ENCODE data around the gene PSME3IP1. TPM values are rescaled to one million over a fixed set of nuclear protein-coding genes. Genes with fewer than 3 reads are reported as not detected.

The PSME3IP1 gene
- total and polyA plus RNA-seq, 2 of the 8 experiments (the other 6 are each of a cell fraction or from before 2014, with no cell fraction given) = 95.1 to 98.3 TPM

DNA sequence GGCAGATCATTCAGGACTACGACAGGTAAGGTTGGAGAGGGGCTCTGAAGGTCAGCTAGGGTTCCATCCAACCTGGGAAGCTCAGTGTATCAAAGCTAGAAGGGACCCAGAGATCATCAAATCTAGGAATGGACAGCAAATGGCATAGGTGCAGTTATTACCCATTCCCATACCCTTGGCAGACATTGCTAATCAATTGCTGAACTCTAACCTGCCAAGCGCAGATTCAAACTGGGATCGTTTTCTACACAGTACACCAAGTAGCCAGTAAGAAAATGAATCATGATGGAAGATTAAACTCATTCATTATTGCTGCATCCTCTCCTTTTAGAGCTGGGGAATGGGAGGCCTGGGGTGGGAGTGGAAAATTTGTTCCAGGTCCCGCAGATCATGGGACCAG lies 59.9 kb downstream of the PSME3IP1 start:
- Histone ChIP-seq H3K27me3 (replicated peaks in 1 of 4; ENCODE audit: control insufficient read depth in 3 of 4, extremely low read depth in 1 of 4, insufficient read depth in 3 of 4, low read length in 3 of 4) (no peaks in the 10 kb centered on the region), H3K9ac (replicated peaks in 1 of 4; ENCODE audit: extremely low read depth in 1 of 4, low read depth in 3 of 4, low read length in 3 of 4) (no peak overlapping the region), H2BK12ac (ENCODE audit: low read depth, low read length) (no peak overlapping the region), H3K4me1 (replicated peaks in 1 of 4; ENCODE audit: control insufficient read depth in 3 of 4, insufficient read depth in 4 of 4, low read length in 3 of 4) (no peaks in the 10 kb centered on the region; a peak in 1 of 7 replicates), H3K36me3 (ENCODE audit: control insufficient read depth in 2 of 4, insufficient read depth in 4 of 4, low read length in 3 of 4) (no peaks in the 10 kb centered on the region), H2AK5ac (ENCODE audit: low read depth, low read length) (no peak overlapping the region), H3K79me2 (ENCODE audit: control insufficient read depth in 1 of 2, insufficient read depth in 2 of 2, low read length in 2 of 2) (no peaks in the 10 kb centered on the region), H3K4ac (replicated peaks; ENCODE audit: insufficient read length, low read depth, low read length) (no peak overlapping the region), H2BK20ac (ENCODE audit: low read length) (no peak overlapping the region), H3K79me1 (ENCODE audit: low read depth, low read length) (no peaks in the 10 kb centered on the region), H4K20me1 (replicated peaks in 1 of 2; ENCODE audit: control insufficient read depth in 1 of 2, insufficient read depth in 2 of 2, low read length in 2 of 2) (no peaks in the 10 kb centered on the region), H3K23ac (ENCODE audit: insufficient read length) (no peak overlapping the region), H4K91ac (replicated peaks; ENCODE audit: insufficient read length, low read length) (no peak overlapping the region), H4K5ac (ENCODE audit: insufficient read length, low read depth, low read length) (no peak overlapping the region), H2AFZ (ENCODE audit: low read length) (no peak overlapping the region), H2BK5ac (ENCODE audit: low read depth, low read length) (no peak overlapping the region), H4K8ac (ENCODE audit: extremely low read depth, insufficient read depth, low read length) (no peak overlapping the region), H3K56ac (replicated peaks; ENCODE audit: insufficient read length, low read depth, low read length) (no peak overlapping the region), H3K4me3 (ENCODE audit: extremely low read depth in 1 of 4, insufficient read depth in 2 of 4, low read depth in 3 of 4, low read length in 4 of 4) (no peak overlapping the region), H3K14ac (ENCODE audit: insufficient read length) (no peak overlapping the region), H2BK15ac (ENCODE audit: low read length) (no peak overlapping the region), H3K18ac (ENCODE audit: extremely low read depth, low read length) (no peak overlapping the region), H3K4me2 (ENCODE audit: insufficient read depth in 1 of 2, low read depth in 2 of 2, low read length in 2 of 2) (no peak overlapping the region), H2BK120ac (replicated peaks; ENCODE audit: low read depth, low read length) (no peak overlapping the region), H3K27ac (ENCODE audit: low read depth, low read length) (no peak overlapping the region), H3K23me2 (ENCODE audit: low read depth, low read length) (no peaks in the 10 kb centered on the region), H3K9me3 (ENCODE audit: insufficient read depth in 2 of 2, low read depth in 1 of 2, low read length in 1 of 2) (no peaks in the 10 kb centered on the region)
- TF ChIP-seq SP2 (IDR thresholded peaks at IDR 0.05; ENCODE audit: low read length) (no peak), CHD1 (IDR thresholded peaks at IDR 0.05; ENCODE audit: low read depth, low read length) (no peak)
- TF ChIP-seq, protein P1, sequence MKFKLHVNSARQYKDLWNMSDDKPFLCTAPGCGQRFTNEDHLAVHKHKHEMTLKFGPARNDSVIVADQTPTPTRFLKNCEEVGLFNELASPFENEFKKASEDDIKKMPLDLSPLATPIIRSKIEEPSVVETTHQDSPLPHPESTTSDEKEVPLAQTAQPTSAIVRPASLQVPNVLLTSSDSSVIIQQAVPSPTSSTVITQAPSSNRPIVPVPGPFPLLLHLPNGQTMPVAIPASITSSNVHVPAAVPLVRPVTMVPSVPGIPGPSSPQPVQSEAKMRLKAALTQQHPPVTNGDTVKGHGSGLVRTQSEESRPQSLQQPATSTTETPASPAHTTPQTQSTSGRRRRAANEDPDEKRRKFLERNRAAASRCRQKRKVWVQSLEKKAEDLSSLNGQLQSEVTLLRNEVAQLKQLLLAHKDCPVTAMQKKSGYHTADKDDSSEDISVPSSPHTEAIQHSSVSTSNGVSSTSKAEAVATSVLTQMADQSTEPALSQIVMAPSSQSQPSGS (IDR thresholded peaks at IDR 0.05; ENCODE audit: low read length) = no peak
- ChIA-PET POLR2A (ENCODE audit: partially characterized antibody) (interaction anchor here (1.2 kb wide), 1 partner anchor 9 kb away, joined by 4 read pairs; no protein-coding TSS in a partner anchor), CTCF (ENCODE audit: partially characterized antibody) (interaction anchor here (0.6 to 1.8 kb wide), 6 partner anchors 20 to 913 kb away, joined by 3 to 4 read pairs (median 3); no protein-coding TSS in a partner anchor)
- FAIRE-seq (no peak), DNase-seq (ENCODE audit: low read depth in 1 of 2, low spot score in 2 of 2) (no peak)
- 93% methylated on average over 4 of the region's 4 CpGs; no CpG with 5 or more reads in 1 of the 2 experiments for WGBS, 2 experiments (ENCODE audit: extremely low coverage in 1 of 2, insufficient coverage in 1 of 2, insufficient read length in 1 of 2, insufficient replicate concordance in 2 of 2, low coverage in 1 of 2, low lambda C conversion rate in 2 of 2, missing lambda C conversion rate in 1 of 2)
